Measurements from ENCODE around the gene NLRC3. TPM values are rescaled to one million over a fixed set of nuclear protein-coding genes. Genes with fewer than 3 reads are reported as not detected.

NLRC3 gene
- total RNA-seq, 1 donor, result under 0.01 TPM

GRCh38 chr16:3570420-3571062 is 6.7 kb downstream of the NLRC3 start:
- H3K9me3 ChIP-seq (ENCODE audit: low read depth, low read length), result no peaks in the 10 kb centered on the region
- H4K20me1 ChIP-seq (ENCODE audit: insufficient read depth, low read length), result no peaks in the 10 kb centered on the region
- no peak overlapping the region for H2AFZ ChIP-seq (ENCODE audit: low read length)
- no peaks in the 10 kb centered on the region for H3K36me3 ChIP-seq (ENCODE audit: insufficient read depth, low read length)
- peak; percentile 76 for DNase-seq (ENCODE audit: insufficient read length, low spot score, missing footprints)
- no peak overlapping the region for H3K27ac ChIP-seq (ENCODE audit: low read depth, low read length)
- TF ChIP-seq, protein P1, sequence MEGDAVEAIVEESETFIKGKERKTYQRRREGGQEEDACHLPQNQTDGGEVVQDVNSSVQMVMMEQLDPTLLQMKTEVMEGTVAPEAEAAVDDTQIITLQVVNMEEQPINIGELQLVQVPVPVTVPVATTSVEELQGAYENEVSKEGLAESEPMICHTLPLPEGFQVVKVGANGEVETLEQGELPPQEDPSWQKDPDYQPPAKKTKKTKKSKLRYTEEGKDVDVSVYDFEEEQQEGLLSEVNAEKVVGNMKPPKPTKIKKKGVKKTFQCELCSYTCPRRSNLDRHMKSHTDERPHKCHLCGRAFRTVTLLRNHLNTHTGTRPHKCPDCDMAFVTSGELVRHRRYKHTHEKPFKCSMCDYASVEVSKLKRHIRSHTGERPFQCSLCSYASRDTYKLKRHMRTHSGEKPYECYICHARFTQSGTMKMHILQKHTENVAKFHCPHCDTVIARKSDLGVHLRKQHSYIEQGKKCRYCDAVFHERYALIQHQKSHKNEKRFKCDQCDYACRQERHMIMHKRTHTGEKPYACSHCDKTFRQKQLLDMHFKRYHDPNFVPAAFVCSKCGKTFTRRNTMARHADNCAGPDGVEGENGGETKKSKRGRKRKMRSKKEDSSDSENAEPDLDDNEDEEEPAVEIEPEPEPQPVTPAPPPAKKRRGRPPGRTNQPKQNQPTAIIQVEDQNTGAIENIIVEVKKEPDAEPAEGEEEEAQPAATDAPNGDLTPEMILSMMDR (IDR thresholded peaks at IDR 0.05; ENCODE audit: extremely low read depth, low read depth, low read length), result no peak
- H3K27me3 ChIP-seq (ENCODE audit: insufficient read depth, low read length), result no peaks in the 10 kb centered on the region
- H3K4me2 ChIP-seq (ENCODE audit: insufficient read depth, low read length), result no peak overlapping the region
- no peaks in the 10 kb centered on the region for H3K4me1 ChIP-seq (ENCODE audit: insufficient read depth, low read length)
- H3K79me2 ChIP-seq (ENCODE audit: insufficient read depth, low read length), result no peaks in the 10 kb centered on the region
- no peak overlapping the region for H3K4me3 ChIP-seq (ENCODE audit: insufficient read depth, low read length)

- H3K79me2 ChIP-seq (ENCODE audit: insufficient read depth, low read length), result no peaks in the 10 kb centered on the region
- H3K36me3 ChIP-seq (ENCODE audit: insufficient read depth, low read length), result no peaks in the 10 kb centered on the region
- no peak for DNase-seq (ENCODE audit: insufficient read length, low spot score, missing footprints)
- H3K4me3 ChIP-seq (ENCODE audit: insufficient read depth, low read length), result no peak overlapping the region
- no peaks in the 10 kb centered on the region for H4K20me1 ChIP-seq (ENCODE audit: insufficient read depth, low read length)
- H3K9me3 ChIP-seq (ENCODE audit: low read depth, low read length), result no peaks in the 10 kb centered on the region
- TF ChIP-seq, protein P1 (IDR thresholded peaks at IDR 0.05; ENCODE audit: extremely low read depth, low read depth, low read length), result no peak
- no peaks in the 10 kb centered on the region for H3K4me1 ChIP-seq (ENCODE audit: insufficient read depth, low read length)
- no peak overlapping the region for H3K27ac ChIP-seq (ENCODE audit: low read depth, low read length)
- no peak overlapping the region for H3K4me2 ChIP-seq (ENCODE audit: insufficient read depth, low read length)
- H3K27me3 ChIP-seq (ENCODE audit: insufficient read depth, low read length), result no peaks in the 10 kb centered on the region
- H2AFZ ChIP-seq (ENCODE audit: low read length), result no peak overlapping the region
Observed at GRCh38 chr16:3569851-3570250, 7.4 kb downstream of the NLRC3 start.

- no peak for DNase-seq (ENCODE audit: insufficient read length, low spot score, missing footprints)
- Histone ChIP-seq H3K4me3 (ENCODE audit: insufficient read depth, low read length) (no peak overlapping the region), H3K27me3 (ENCODE audit: insufficient read depth, low read length) (no peaks in the 10 kb centered on the region), H3K79me2 (ENCODE audit: insufficient read depth, low read length) (no peaks in the 10 kb centered on the region), H3K27ac (ENCODE audit: low read depth, low read length) (no peak overlapping the region), H4K20me1 (ENCODE audit: insufficient read depth, low read length) (no peaks in the 10 kb centered on the region), H3K4me2 (ENCODE audit: insufficient read depth, low read length) (no peak overlapping the region), H2AFZ (ENCODE audit: low read length) (no peak overlapping the region), H3K9me3 (ENCODE audit: low read depth, low read length) (no peaks in the 10 kb centered on the region), H3K36me3 (ENCODE audit: insufficient read depth, low read length) (no peaks in the 10 kb centered on the region), H3K4me1 (ENCODE audit: insufficient read depth, low read length) (no peaks in the 10 kb centered on the region)
- TF ChIP-seq, protein P1 (IDR thresholded peaks at IDR 0.05; ENCODE audit: extremely low read depth, low read depth, low read length), result no peak
Observed at GRCh38 chr16:3566990-3567389, 10.2 kb downstream of the NLRC3 start.

GRCh38 chr16:3564889-3565141 is 12.4 kb downstream of the NLRC3 start:
- H3K9me3 ChIP-seq (ENCODE audit: low read depth, low read length), result no peaks in the 10 kb centered on the region
- no peaks in the 10 kb centered on the region for H3K27me3 ChIP-seq (ENCODE audit: insufficient read depth, low read length)
- TF ChIP-seq, protein P1 (IDR thresholded peaks at IDR 0.05; ENCODE audit: extremely low read depth, low read depth, low read length), result no peak
- no peak overlapping the region for H3K4me3 ChIP-seq (ENCODE audit: insufficient read depth, low read length)
- H4K20me1 ChIP-seq (ENCODE audit: insufficient read depth, low read length), result no peaks in the 10 kb centered on the region
- no peak overlapping the region for H3K27ac ChIP-seq (ENCODE audit: low read depth, low read length)
- H2AFZ ChIP-seq (ENCODE audit: low read length), result no peak overlapping the region
- H3K36me3 ChIP-seq (ENCODE audit: insufficient read depth, low read length), result no peaks in the 10 kb centered on the region
- no peak overlapping the region for H3K4me2 ChIP-seq (ENCODE audit: insufficient read depth, low read length)
- no peaks in the 10 kb centered on the region for H3K79me2 ChIP-seq (ENCODE audit: insufficient read depth, low read length)
- H3K4me1 ChIP-seq (ENCODE audit: insufficient read depth, low read length), result no peaks in the 10 kb centered on the region
- DNase-seq (ENCODE audit: insufficient read length, low spot score, missing footprints), result no peak

Measured in osteoblast (primary cell).